Measurements from ENCODE around the gene CNFN.

Gene CNFN

DNA sequence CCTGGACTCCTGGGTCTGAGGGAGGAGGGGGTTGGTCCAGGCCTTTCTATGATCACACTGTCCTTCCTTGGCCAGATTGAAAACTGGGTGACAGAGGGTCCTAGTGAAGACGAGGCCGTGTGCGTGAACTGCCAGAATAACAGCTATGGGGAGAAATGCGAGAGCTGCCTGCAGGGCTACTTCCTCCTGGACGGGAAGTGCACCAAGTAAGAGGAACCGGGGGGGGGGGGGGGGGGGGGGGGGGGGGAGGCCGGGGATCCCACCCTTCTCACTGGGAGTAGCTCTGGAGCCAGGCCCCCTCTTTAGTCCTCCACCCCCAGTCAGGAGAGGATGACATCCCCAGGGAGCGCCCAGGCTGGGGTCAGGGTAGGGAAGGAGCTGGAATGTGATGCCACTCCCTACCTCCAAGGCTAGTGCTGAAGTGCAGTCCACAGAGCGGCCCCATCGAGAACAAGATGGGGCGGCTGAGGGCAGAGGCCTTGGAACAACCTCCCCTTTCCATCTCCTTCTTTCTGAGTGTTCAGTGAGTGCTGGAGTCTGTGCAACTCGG is 19.4 kb downstream of the CNFN start:
- peak; percentile 45 for DNase-seq

DNA sequence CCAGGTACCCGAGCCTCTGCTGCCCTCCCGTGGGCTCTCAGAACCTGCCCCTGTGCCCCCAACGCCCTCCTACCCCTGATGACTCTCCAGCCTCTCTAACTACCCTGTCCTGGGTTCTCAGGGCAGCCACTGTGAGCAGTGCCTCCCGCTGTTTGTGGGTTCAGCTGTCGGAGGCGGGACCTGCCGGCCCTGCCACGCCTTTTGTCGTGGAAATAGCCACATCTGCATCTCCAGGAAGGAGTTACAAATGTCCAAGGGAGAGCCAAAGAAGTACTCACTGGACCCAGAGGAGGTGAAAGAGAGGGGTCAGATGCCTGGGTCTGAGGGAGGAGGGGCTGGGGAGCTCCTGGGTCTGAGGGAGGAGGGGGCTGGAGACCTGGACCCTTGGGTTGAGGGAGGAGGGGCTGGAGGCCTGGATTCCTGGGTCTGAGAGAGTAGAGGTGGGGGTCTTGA is 20.0 kb downstream of the CNFN start:
- peak; percentile 49 for DNase-seq

DNA sequence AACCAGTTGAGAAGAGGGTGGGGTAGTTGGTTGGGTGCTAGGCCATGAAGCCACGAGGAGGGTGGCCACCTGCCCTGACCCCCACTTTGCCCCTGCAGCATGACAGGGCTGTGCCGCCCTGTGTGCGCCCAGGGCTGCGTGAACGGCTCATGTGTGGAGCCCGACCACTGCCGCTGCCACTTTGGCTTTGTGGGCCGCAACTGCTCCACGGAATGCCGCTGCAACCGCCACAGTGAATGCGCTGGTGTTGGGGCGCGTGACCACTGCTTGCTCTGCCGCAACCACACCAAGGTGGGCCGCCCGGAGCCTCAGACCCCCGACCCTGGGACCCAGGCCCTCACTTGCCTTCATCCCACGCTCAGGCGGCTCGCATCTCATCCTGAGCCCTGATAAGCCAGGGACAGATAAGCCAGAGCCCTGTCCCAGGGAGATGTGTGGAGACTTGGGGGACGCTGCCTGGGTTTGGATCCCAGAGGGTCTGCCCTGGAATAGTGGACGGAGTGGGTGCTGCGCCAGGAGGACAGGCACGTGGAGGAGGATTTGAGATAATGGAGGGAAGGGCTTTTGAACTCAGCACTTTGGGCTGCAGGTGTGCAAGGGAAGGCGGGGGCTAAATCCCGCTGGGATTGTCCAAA is 20.5 kb downstream of the CNFN start:
- DNase-seq: no peak

DNA sequence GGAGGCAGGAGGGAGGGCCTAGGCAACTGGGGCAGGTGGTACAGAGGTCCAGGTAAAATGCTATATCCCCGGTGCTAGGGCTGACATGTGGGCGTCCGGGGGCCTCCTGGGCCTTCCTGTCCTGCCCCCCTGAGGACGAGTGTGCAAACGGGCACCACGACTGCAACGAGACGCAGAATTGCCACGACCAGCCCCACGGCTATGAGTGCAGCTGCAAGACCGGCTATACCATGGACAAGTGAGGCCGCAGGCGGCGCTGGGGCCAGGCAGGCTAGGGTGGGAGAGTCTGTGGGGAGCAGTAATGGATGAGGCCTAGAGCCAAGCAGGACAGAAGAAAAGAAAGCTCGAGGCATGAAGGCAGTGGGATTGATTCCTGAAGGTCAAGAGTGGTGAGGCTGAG is 21.3 kb downstream of the CNFN start:
- no peak for DNase-seq

DNA sequence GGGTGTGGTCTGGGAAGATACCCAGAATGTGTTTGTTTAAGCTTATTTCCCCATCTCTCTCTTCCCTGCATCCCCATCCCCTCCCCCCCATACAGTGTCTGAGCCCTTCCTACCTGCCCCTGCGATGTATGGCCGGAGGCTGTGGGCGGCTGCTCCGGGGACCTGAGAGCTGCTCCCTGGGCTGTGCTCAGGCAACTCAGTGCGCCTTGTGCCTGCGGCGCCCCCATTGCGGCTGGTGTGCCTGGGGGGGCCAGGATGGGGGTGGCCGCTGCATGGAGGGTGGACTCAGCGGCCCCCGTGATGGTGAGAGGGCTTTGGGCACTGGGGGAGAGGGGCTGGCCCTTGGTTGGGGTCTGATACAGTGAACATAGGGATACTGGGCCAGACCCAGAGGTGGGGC is 21.7 kb downstream of the CNFN start:
- no peak for DNase-seq

DNA sequence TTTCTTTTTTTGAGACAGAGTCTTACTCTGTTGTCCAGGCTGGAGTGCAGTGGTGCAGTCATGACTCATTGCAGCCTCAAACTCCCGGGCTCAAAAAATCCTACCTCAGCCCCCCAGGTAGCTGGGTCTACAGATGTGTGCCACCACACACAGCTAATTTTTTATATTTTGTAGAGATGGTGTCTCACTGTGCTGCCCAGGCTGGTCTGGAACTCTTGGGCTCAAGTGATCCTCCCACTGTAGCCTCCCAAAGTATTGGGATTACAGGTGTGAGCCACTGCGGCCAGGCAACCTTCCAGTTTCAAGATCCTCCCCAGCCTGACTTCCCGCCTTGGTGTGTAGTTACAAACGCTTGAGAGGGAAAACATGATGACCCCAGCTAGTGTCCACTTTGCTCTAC is 22.2 kb downstream of the CNFN start:
- DNase-seq: no peak

DNA sequence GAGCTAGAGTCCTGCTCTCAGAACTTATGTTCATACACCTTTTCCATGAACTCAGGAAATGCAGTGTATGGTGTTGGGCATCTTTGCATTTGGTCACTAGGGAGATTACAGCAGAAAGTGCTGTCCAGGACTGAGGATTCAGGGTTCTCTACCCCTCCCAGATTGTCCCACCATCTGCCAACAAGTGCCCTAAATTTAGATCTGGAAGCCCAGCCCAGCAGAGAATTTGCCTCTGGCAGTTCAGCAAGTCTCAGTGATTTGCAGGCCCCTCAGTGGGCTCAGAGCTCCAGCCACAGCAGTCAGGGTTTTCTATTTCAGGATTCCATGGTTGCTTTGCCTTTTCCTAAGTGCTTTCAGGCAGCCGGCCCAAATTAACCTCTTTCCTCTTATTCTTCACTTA is 23.4 kb downstream of the CNFN start:
- no peak for DNase-seq

DNA sequence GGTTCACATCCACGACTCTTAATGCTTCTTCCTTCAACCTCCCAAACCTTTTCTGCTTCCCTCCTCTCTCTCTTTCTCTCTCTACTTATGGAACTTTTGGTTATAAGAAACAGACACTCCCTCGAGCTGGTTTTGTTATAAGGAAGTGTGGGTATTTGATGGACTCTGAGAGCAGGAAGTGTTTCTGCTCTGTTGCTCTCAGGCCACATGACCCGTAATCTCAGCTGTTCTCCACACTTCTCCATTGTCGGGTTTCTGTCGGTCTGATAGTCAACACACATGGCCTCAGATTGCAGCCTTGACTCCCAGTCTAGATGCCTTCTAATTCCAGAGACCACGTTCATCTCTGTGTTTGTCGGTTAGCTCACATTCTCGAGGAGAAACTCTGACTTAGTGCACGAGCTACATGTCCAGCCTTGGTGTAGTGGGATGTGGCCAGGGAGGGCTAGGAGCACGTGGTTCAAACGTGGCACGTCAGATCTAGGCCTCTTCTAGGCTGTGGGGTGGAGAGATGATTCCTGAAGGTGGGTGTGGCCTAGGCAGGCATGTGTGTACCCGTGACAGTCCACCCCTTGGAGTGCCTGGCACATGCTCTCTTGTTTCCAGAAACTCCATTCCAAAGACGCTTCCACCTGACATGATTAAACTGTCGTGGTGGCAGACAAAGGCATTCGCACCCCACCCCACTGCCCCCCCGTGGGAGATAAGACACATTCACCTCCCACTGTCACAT is 26.3 kb downstream of the CNFN start:
- peak; percentile 92 for DNase-seq

DNA sequence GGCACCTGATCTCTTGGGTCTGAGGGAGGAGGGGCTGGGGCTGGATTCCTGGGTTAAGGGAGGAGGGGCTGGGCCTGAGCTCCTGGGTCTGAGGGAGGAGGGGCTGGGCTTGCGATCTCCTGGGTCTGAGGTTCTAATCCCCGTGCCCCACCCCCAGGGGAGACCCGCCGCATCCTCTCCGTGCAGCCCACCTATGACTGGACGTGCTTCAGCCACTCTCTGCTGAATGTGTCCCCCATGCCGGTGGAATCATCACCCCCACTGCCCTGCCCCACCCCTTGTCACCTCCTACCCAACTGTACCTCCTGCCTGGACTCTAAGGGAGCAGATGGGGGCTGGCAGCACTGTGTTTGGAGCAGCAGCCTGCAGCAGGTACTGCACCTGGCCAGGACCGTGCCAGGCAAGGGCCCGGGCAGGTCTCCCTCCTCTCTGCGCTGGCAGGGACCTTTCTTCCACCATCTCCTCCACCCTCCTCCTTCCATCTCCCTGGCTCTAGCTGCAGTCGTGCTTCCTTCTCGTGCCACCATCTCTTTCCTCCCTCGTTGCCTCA is 27.1 kb downstream of the CNFN start:
- no peak for DNase-seq

DNA sequence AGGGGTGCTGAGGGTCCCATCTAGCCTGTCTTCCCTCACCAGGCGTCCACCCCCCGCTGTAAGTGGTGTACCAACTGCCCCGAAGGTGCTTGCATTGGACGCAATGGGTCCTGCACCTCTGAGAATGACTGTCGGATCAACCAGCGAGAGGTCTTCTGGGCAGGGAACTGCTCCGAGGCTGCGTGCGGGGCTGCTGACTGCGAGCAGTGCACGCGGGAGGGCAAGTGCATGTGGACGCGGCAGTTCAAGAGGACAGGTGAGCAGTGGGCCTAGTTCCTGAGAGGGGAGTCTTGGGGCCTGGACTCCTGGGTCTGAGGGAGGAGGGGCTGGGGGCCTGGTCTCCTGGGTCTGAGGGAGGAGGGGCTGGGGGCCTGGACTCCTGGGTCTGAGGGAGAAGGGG is 27.8 kb downstream of the CNFN start:
- no peak for DNase-seq

DNA sequence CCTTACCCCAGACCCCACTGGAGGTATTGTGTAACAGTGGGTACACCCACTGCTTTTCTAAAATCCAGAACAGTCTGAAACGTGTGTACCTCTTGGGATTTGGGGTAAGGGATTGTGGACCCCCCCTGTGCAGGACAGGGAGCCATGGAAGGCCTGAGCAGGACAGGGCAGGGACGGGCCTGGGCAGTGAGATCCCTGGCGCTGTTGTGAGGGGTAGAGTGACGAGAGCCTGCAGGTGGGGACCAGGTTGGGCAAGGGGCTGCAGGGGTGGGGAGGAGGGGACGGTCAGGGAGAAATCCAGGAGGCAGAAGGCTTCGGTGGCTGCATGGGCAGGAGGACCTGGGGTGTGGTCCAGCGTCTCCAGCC is 28.6 kb downstream of the CNFN start:
- no peak for DNase-seq

DNA sequence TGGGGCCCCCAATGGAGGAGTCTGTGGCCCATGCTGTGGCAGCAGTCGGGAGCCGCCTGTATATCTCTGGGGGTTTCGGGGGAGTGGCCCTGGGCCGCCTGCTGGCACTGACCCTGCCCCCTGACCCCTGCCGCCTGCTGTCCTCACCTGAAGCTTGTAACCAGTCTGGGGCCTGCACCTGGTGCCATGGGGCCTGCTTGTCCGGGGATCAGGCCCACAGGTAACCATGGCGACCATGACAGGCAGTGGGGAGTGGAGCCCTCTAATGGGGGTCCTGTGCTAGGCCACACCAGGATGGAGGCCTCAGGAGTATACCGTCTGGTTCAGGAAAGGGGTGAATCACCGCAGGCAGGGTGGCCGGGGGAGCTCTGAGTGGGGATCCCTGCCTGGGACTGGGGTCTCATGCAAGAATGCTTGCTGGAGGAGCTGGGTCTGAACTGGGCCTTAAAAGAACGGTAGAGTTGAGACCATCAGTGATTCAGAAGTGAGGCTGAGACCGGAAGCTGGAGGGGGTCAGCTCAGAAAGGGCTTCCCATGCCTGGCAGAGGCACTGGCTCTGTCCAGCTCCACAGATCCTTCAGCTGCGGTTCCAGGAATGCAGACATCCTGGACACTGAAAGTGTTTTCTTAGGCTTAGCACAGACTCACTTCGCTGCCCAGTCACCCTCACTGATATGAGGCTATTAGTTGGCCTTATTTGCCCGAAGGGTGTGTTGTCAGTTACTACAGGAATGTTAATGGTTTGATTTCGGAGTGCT is 29.1 kb downstream of the CNFN start:
- DNase-seq: no peak

DNA sequence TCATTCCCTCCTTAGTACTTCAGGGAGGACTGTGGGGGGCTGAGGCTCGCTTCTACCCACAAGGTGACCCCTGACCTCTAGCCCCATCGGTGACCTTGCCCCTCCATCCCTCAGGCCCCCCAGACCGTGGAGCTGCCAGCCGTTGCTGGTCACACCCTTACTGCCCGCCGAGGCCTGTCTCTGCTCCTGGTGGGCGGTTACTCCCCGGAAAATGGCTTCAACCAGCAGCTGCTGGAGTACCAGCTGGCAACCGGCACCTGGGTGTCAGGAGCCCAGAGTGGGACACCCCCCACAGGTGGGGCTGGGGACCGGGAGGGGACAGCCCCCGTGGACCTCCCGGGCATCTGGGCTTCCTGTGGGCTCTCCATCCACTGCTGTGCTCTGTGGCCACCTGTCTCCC is 32.8 kb downstream of the CNFN start:
- no peak for DNase-seq

DNA sequence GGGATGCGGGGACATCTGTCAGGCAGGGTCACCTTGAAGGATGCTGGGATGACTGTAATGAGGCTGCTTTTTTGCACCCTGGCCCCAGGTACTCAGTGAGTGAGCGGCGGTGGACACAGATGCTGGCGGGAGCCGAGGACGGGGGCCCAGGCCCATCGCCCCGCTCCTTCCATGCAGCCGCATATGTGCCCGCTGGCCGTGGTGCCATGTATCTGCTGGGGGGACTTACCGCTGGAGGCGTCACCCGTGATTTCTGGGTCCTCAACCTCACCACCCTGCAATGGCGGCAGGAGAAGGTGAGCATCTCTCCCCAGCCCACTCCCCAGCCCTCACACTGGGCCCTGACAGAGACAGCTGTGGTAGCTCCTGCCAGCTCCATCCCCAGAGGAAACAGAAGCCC is 33.4 kb downstream of the CNFN start:
- no peak for DNase-seq

DNA sequence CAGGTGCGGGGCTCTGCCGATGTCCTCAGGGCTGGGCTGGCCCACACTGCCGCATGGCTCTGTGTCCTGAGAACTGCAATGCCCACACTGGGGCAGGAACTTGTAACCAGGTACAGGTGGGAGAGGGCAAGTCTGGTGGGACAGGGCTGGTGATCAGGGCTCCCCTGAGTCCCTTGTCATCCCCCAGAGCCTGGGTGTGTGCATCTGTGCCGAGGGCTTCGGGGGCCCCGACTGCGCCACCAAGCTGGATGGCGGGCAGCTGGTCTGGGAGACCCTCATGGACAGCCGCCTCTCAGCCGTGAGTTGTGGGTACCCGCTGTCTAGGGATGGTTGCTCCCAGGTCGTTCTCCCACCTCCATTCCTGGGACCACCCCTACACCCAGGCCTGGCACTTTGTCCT is 34.2 kb downstream of the CNFN start:
- no peak for DNase-seq

DNA sequence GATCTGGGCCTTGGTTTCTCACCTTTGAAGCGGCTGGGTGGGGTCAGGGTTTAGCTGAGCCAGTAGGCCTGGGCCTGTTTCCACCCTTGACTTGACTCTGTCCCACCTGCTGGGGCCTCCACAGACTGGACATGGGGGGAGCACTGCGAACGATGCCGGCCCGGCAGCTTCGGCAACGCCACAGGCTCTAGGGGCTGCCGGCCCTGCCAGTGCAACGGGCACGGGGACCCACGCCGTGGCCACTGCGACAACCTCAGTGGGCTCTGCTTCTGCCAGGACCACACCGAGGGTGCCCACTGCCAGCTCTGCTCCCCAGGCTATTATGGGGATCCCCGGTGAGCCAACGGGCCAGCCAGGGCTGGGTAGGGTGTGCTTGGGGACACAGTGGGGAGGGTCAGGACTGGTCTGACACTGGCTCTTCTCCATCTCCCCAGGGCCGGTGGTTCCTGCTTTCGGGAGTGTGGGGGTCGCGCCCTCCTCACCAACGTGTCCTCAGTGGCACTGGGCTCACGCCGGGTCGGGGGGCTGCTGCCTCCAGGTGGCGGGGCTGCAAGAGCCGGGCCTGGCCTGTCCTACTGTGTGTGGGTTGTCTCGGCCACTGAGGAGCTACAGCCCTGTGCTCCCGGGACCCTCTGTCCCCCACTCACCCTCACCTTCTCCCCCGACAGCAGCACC is 36.6 kb downstream of the CNFN start:
- DNase-seq: no peak

DNA sequence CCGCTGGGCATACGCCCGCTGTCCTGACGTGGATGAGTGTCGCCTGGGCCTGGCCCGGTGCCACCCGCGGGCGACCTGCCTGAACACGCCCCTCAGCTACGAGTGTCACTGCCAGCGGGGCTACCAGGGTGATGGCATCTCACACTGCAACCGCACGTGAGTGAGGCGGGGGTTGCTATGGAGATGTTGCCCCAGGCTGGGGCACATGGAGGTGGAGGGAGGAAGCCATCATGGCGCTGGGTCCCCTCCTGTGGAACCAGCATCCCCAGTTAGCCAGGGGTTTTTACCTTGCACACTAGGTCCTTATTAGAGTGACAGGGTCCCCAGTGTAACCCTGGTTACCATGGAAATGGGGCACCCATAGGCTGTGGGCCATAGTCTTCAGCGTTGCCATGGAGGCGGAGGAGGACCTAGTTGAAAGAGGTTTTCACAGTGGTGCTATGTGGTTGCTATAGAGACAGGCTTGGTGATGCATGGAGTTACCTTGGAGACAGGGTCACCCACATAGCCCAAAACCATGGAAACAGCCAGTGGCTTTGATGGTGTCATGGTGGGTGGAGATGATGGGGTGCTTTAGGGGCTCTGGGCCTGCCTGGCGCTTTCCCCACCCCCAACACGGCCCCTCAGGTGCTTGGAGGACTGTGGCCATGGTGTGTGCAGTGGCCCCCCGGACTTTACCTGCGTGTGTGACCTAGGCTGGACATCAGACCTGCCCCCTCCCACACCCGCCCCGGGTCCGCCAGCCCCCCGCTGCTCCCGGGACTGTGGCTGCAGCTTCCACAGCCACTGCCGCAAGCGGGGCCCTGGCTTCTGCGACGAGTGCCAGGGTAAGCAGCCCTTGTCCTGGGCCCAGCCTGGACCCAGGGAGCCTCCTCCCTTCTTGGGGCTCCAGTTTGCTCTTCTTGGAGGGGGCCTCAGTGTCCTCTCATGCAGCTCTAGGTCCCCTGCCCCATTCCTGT is 37.5 kb downstream of the CNFN start:
- peak; percentile 23 for DNase-seq

DNA sequence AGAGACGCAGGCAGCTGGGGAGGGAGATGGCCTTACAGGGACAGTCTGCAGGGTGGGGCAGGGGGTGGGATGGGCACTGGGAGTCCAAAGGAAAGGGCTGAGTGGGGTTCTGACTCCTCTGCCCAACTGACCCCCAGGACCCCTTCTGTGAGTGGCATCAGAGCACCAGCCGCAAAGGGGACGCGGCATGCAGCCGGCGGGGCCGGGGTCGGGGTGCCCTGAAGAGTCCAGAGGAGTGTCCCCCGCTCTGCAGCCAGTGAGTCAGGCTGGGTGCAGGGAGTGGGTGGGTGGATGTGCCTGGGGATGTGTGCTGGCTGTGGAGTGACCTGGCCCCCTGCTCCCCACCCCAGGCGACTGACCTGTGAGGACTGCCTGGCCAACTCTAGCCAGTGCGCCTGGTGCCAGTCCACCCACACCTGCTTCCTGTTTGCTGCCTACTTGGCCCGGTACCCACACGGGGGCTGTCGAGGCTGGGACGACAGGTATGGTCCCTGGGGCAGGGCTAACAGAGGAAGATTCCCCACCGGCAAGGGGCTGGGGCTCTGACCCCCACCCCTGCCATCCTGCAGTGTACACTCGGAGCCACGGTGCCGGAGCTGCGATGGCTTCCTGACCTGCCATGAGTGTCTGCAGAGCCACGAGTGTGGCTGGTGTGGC is 38.9 kb downstream of the CNFN start:
- DNase-seq: no peak

DNA sequence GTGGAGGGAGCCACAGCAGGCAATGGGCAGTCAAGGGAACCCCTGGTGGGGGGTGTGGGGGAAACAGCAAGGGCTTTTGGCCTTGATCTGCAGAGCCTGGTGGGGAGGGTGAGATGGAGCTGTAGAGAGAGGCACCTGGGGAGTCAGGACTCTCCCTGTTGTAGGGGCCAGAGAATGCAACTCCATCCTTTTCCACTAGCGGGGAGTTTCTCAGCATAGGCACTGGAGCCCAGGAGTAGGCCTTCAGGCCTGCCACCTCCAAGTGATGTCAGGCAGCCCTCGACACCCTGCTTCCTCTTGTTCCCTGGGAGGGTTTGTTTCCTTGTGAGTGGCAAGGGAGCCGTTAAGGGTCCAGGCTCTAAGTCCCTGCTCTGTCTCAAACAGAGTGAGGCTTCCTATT is 39.7 kb downstream of the CNFN start:
- DNase-seq: no peak

DNA sequence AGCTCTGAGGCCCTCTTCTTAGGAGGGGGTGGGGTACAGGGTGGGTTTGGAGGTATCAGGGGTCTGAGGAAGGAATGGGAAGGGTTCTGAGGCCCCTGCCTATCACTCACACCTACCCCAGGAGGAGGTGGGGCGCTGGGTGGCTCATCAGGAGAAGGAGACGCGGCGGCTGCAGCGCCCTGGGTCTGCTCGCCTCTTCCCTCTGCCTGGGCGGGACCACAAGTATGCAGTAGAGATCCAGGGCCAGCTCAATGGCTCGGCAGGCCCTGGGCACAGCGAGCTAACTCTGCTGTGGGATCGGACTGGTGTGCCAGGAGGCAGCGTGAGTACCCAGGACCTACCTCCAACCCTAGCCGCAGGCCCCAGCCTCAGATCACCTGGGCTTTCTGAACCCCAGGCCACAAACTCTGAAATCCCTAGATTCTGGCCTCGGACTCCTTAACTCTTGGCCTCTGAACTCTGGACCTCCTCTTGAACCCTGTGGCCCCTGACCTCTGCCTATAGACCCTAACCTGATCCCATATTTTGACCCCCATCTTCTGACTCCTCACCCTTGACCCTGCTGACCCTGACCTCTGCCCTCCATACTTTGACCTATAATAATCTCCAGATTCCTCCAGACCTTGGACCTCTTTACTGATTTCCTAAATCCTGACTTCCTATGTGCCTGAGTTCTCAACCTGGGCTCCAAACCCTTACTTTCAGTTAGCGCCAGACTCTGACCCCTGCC is 40.6 kb downstream of the CNFN start:
- DNase-seq: no peak

DNA sequence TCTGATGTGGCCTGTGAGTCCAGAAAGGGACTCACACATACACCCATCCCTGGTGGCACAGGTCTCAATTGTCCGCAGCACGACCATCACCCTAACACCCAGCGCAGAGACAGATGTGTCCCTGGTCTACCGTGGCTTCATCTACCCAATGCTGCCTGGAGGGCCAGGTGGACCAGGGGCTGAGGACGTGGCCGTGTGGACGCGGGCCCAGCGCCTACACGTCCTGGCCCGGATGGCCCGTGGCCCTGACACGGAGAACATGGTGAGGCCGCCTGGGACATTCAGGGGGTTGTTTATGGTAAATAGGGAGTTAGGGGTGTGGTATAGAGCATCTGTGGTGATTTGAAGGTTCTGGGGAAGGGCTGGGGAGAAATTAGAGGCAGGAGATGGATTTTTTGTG is 41.9 kb downstream of the CNFN start:
- no peak for DNase-seq
